Effector CD4-positive, alpha-beta T cell (primary cell): Measurements from ENCODE around the gene TMEM120B.
A peak's percentile ranks its signal among the peaks of the same experiment; 100 is the strongest.

Experiments used
- DNase-seq: peaks from one replicate; pipeline ENCODE4 v3.0.0-alpha.2; 2020

The TMEM120B gene

DNA sequence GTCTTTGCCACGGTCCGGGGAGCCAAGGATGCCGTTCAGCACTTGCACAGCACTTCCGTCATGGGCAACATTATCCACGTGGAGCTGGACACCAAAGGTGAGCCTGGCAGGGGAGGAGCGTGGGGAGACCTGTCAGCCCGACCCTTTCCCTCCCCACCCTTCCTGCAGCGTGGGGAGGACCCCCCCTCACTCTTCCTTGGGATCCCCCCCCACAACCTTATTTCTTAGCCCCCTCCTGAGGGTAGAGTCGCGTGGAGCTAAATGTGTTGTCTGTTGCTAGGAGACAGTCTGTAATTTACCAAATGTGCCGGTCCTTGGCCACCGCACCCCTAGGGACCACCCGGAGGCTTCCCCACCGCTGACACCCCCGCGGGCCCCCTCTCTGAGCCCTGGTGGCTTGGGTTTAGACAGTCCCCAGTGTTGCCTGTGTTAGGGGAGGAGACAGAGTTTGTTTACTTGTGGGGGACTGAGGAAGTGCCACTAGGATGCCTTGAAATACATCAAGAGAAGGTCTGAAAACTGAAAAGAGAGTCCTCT is 93.5 kb downstream of the TMEM120B start:
- no peak for DNase-seq

DNA sequence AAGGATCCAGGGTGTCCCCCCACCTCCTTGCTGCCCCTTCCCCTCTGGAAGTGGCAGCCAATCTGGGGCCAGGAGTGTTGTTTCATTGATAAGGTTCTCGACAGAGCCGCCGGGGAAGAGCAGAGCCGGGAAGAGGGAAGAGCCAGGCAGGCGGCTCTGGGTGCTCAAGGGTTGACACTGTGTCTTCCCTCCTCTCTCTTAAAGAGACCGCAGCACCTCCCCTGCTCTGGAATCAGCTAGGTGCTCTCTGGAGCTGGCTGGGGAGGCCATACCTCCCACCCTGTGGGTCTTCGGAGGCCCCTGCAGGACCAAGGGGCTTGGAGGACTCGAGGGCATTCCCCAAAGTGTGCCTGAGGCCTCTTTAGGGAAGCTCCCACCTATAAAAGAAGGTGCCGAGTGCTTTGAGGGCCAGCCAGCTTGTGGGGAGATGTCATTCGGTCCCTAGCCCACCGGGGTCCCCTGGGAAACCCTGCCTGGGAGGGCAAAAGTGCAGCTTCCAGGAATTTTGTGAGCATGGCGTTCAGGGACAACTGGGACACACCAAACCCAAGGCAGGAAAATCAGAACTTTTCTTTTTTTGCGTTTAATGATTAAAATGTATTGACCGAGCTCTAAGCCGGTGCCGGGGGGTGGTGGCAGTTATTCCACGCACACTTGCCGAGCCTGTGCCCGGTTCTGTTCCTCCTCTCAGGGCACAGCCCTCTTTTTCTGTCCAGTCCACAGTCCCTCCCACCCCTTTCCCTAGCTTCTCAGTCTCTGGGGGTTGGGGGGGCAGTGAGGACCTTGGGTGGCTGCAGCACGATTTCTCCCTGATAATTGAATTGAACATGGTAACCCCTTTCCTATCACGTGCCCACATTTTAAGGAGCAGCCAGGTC is 94.2 kb downstream of the TMEM120B start:
- no peak for DNase-seq

- no peak for DNase-seq
Measured at GRCh38 chr12:121807642-121808347, 95.2 kb downstream of the TMEM120B start.

DNA sequence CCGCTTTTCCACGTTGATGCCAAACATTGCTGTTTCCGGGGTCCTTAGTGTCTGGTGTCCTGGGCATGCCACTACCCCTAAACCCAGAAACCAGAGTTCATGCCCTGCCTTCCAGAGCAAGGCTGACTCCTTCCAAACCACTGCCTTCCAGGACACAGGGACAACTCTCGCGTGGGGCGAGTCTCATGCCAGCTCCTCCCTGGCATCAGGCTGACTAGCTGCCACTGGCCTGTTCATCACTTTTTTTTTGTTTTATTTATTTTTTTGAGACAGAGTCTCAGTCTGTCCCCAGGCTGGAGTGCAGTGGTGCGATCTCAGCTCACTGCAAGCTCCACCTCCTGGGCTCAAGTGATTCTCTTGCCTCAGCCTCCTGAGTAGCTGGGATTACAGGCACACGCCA is 96.1 kb downstream of the TMEM120B start:
- no peak for DNase-seq

DNA sequence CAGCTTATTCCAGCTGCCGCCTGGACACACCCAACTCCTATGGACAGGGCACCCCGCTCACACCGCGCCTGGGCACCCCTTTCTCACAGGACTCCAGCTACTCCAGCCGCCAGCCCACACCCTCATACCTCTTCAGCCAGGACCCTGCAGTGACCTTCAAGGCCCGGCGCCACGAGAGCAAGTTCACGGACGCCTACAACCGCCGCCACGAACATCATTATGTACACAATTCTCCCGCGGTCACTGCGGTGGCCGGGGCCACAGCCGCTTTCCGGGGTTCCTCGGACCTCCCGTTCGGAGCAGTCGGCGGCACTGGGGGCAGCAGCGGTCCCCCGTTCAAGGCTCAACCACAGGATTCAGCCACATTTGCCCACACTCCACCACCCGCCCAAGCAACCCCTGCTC is 97.2 kb downstream of the TMEM120B start:
- no peak for DNase-seq

- DNase-seq = no peak
Measured at GRCh38 chr12:121810234-121810817, 97.8 kb downstream of the TMEM120B start.

DNA sequence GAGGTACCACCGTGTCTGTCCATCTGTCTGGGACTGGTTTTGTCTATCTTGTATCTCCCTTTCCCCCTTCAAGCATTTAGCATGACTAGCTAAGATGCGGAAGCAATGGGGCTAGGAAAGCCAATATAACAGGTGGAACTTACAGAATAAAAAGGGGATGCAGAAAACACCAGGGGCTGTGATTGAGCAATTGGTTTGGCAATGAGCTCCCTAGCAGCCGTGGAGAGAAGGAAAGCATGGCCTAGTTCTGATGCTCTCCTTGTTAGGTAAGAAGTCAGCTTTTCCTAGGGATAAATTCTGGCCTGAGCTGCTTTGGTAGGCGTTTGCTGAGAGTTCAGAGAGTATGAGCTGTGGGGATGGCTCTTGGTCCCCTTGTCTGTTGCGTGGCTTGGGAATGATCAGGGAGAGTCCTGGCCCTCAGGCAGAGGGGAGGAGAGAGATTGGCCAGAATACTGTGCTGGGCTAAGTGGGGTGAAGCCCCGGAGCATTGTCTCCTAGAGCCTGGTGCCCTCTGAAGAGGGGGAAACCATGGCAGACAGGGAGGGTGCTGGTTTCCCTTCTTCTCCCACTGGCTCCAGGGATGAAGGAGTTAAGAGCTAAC is 98.4 kb downstream of the TMEM120B start:
- no peak for DNase-seq

- peak; percentile 61 for DNase-seq
Measured at GRCh38 chr12:121811434-121812319, 99.1 kb downstream of the TMEM120B start.

GRCh38 chr12:121812320-121812871 is 99.8 kb downstream of the TMEM120B start:
- no peak for DNase-seq

DNA sequence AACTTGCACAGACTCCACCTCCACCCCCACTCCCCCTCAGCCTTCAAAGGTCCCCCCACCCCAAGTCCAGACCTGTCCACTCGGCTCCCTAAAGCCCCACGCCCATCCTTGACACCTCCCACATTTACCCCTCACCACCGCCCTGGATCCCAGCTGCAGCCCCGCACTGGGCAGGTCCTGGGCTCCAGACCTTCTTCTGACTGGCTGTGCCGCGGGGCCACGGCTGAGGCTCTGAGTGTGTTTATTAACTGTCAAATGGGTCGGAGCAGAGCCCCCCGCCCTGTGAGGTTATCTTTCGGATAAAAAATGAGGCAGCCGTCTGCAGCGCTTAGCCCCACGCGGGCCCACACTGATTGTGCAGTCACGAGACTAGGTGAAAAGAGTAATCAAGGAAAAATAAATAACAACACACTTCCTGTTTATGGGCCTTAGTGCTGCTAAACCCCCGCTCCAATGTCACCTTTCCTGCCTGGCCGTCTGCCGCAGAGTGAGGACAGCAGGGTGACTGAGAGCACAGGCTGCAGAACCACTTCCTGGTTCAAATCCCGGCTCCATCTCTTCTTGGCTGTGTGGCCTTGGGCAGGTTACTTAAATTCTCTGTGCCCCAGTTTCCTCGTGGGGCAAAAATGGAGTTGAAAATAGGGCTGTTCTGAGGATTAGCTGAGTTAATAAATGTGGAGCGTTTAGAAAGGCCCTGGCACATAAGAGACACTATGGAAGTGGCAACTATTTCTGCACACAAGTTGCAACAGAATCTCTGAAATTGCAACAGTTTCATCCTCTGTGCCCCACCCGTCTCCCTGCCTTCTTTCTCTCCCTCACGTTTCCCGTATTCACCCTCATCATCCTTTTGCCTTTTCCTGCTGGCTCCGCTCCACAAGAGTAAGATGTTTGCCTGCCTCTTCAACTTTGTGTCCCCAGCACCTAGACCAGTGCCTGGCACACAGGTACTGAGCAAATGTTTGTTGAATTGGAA is 100.7 kb downstream of the TMEM120B start:
- DNase-seq = no peak

DNA sequence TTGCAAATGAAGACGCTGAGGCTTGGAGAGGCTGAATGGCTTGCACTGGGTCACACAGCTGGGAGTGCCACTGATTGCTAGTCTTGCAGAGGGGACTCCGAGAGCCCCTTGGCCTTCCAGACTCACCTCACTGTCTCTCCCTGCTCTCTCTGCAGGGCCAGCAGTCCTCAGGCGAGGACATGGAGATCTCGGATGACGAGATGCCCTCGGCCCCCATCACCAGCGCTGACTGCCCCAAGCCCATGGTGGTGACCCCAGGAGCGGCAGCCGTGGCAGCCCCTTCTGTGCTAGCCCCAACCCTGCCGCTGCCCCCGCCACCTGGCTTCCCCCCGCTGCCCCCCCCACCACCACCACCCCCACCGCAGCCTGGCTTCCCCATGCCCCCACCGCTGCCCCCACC is 101.4 kb downstream of the TMEM120B start:
- no peak for DNase-seq

DNA sequence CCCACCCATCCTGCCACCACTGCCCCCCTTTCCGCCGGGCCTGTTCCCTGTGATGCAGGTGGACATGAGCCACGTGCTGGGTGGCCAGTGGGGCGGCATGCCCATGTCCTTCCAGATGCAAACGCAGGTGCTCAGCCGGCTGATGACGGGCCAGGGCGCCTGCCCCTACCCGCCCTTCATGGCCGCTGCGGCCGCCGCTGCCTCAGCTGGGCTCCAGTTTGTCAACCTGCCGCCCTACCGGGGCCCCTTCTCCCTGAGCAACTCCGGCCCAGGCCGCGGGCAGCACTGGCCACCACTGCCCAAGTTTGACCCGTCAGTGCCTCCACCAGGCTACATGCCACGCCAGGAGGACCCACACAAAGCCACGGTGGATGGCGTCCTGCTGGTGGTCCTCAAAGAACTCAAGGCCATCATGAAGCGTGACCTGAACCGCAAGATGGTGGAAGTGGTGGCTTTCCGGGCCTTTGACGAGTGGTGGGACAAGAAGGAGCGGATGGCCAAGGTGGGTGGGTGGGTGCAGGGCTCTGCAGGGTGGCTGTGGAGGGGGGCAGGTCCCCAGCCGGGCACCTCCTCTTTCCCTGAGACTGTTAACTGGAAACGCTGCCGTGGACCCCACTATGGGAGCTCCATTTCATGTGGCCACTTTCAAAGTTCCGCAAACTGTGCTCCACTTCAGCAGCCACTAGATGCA is 102.0 kb downstream of the TMEM120B start:
- no peak for DNase-seq

- no peak for DNase-seq
Measured at GRCh38 chr12:121815263-121815662, 102.7 kb downstream of the TMEM120B start.

- no peak for DNase-seq
Measured at GRCh38 chr12:121816925-121817647, 104.5 kb downstream of the TMEM120B start.

GRCh38 chr12:121817648-121818043 is 105.1 kb downstream of the TMEM120B start:
- no peak for DNase-seq

GRCh38 chr12:121819212-121819949 is 106.8 kb downstream of the TMEM120B start:
- DNase-seq = no peak

GRCh38 chr12:121820056-121820455 is 107.5 kb downstream of the TMEM120B start:
- no peak for DNase-seq

GRCh38 chr12:121822393-121823100 is 110.0 kb downstream of the TMEM120B start:
- no peak for DNase-seq
